Suprapubic skin (tissue), 4 donors: ENCODE data around the gene LARGE1. TPM values are rescaled to one million over a fixed set of nuclear protein-coding genes. Genes with fewer than 3 reads are reported as not detected.

ENCODE experiments used
- DNase-seq, 2 donors: peaks; one replicate each; pipeline ENCODE4 v3.0.0-alpha.2; 2019; ENCODE audit warnings: low spot score in 2 of 2
- H3K27ac ChIP-seq: fragments of 200-600 bp; sonication (generic); one replicate; pipeline ENCODE4 v1.5.1; 2019
- H3K27me3 ChIP-seq: fragments of 200-600 bp; sonication (generic); one replicate; pipeline ENCODE4 v1.5.1; 2019
- H3K36me3 ChIP-seq: fragments of 200-600 bp; sonication (generic); one replicate; pipeline ENCODE4 v1.5.1; 2019
- H3K4me1 ChIP-seq: fragments of 200-600 bp; sonication (generic); one replicate; pipeline ENCODE4 v1.5.1; 2019
- H3K4me3 ChIP-seq: fragments of 200-600 bp; sonication (generic); one replicate; pipeline ENCODE4 v1.5.1; 2019; ENCODE audit warnings: mild to moderate bottlenecking
- H3K9me3 ChIP-seq: fragments of 200-600 bp; sonication (generic); one replicate; pipeline ENCODE4 v1.5.1; 2019
- EP300 ChIP-seq: sonication (generic); formaldehyde crosslinking; IDR thresholded peaks from one replicate; pipeline ENCODE4 v1.6.1; 2017; ENCODE audit warnings: antibody characterized with exemption
- POLR2A ChIP-seq, 2 donors: fragments of 450-650 bp; IDR thresholded peaks; one replicate each; pipeline ENCODE4 v1.6.1; 2017; ENCODE audit warnings: antibody characterized with exemption in 2 of 2, mild to moderate bottlenecking in 2 of 2, moderate library complexity in 2 of 2
- POLR2AphosphoS5 ChIP-seq, 3 donors: sonication (generic); formaldehyde crosslinking; IDR thresholded peaks; one replicate each; pipeline ENCODE4 v1.6.1; 2017; ENCODE audit warnings: antibody characterized with exemption in 3 of 3
- WGBS: methylation state at CpG from one replicate; pipeline ENCODE4 v1.1.5; 2018; 5-methylcytosine and 5-hydroxymethylcytosine counted together
- total RNA-seq, 4 donors: library from RNA; depleted of rRNA; stranded (reverse); fragments of >200 nt; gene quantifications; one replicate each; pipeline ENCODE4 v1.1.0, GENCODE V29; 2016
- TF ChIP-seq, protein P1 (sequence below), 2 donors: fragments of 200-600 bp in 1 of 2; fragments of 450-650 bp in 1 of 2; sonication (generic) in 1 of 2; IDR thresholded peaks; one replicate each; pipeline ENCODE4 v1.5.1; 2016 to 2019; ENCODE audit warnings: antibody characterized with exemption in 2 of 2, mild to moderate bottlenecking in 1 of 2, moderate library complexity in 1 of 2

The LARGE1 gene
- total RNA-seq, 4 donors from 2014 or later, result 12.1 to 41.6 (median 21.1) TPM

DNA sequence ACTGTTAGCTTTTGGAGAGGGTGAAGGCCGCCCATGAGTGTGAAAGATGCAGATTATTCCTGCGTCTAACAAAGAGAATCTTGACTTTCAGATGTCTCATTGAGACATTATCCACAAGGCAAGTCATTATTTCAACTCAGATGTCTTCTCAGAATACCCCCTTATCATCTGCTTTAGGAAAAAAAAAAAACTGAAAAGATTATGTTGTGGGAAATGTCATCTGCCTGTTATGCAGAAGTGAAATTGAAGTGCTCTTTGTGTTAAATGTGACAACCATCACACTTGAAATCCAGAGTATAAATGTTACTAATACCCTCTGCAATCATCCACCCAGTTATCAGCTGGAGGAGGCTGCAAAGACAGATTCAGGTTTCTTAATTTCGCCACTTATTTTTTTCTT is 239.6 kb downstream of the LARGE1 start:
- WGBS, result 97% methylated on average over 3 of the region's 3 CpGs

GRCh38 chr22:33678523-33678922 is 241.8 kb downstream of the LARGE1 start:
- no peaks in the 10 kb centered on the region for H3K36me3 ChIP-seq
- 72% methylated on average over 11 of the region's 11 CpGs for WGBS
- H3K4me3 ChIP-seq, result no peak overlapping the region
- no peaks in the 10 kb centered on the region for H3K4me1 ChIP-seq
- H3K27me3 ChIP-seq, result no peaks in the 10 kb centered on the region
- no peak for TF ChIP-seq POLR2AphosphoS5 (IDR thresholded peaks at IDR 0.05)
- TF ChIP-seq EP300, result no peak
- no peak for TF ChIP-seq POLR2A (IDR thresholded peaks at IDR 0.05)
- TF ChIP-seq, protein P1, sequence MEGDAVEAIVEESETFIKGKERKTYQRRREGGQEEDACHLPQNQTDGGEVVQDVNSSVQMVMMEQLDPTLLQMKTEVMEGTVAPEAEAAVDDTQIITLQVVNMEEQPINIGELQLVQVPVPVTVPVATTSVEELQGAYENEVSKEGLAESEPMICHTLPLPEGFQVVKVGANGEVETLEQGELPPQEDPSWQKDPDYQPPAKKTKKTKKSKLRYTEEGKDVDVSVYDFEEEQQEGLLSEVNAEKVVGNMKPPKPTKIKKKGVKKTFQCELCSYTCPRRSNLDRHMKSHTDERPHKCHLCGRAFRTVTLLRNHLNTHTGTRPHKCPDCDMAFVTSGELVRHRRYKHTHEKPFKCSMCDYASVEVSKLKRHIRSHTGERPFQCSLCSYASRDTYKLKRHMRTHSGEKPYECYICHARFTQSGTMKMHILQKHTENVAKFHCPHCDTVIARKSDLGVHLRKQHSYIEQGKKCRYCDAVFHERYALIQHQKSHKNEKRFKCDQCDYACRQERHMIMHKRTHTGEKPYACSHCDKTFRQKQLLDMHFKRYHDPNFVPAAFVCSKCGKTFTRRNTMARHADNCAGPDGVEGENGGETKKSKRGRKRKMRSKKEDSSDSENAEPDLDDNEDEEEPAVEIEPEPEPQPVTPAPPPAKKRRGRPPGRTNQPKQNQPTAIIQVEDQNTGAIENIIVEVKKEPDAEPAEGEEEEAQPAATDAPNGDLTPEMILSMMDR (IDR thresholded peaks at IDR 0.05), result no peak
- no peaks in the 10 kb centered on the region for H3K9me3 ChIP-seq
- DNase-seq, result no peak
- no peak overlapping the region for H3K27ac ChIP-seq

More for the DNA sequence above, 239.6 kb downstream of the LARGE1 start:
- H3K4me1 ChIP-seq, result no peaks in the 10 kb centered on the region
- no peak overlapping the region for H3K27ac ChIP-seq
- H3K4me3 ChIP-seq, result no peak overlapping the region
- TF ChIP-seq EP300, result no peak
- TF ChIP-seq POLR2AphosphoS5 (IDR thresholded peaks at IDR 0.05), result no peak
- no peak for TF ChIP-seq POLR2A (IDR thresholded peaks at IDR 0.05)
- TF ChIP-seq, protein P1 (IDR thresholded peaks at IDR 0.05), result no peak
- no peak for DNase-seq
- H3K9me3 ChIP-seq, result no peaks in the 10 kb centered on the region
- H3K36me3 ChIP-seq, result no peaks in the 10 kb centered on the region
- no peaks in the 10 kb centered on the region for H3K27me3 ChIP-seq

- no peak for DNase-seq
- H3K4me1 ChIP-seq, result no peaks in the 10 kb centered on the region
- H3K27me3 ChIP-seq, result no peaks in the 10 kb centered on the region
- H3K9me3 ChIP-seq, result no peaks in the 10 kb centered on the region
- TF ChIP-seq POLR2AphosphoS5 (IDR thresholded peaks at IDR 0.05) (no peak), EP300 (no peak), POLR2A (IDR thresholded peaks at IDR 0.05) (no peak)
- TF ChIP-seq, protein P1 (IDR thresholded peaks at IDR 0.05), result no peak
- no peak overlapping the region for H3K27ac ChIP-seq
- no peak overlapping the region for H3K4me3 ChIP-seq
- WGBS, result 90% methylated on average over 4 of the region's 4 CpGs
- no peaks in the 10 kb centered on the region for H3K36me3 ChIP-seq
Observed at GRCh38 chr22:33677536-33677935, 242.7 kb downstream of the LARGE1 start.

DNA sequence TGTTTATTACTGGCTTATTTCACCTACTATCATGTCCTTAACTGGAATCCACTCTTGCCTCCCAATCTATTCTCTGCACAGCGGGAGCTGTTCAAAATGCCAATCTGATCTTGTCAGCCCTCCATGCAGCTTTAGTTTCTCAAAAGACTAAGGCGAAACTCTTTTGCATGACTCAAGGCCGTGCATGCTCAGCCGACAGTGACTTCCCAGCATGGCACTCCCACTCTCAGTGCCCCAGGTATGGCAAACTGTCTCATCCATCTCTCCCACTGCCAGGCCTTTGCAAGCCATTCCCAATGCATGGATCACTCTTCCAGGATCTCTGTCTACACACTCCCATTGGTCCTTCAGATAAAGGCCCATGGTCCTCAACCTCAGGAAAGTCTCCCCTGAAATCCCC is 245.9 kb downstream of the LARGE1 start:
- 87% methylated on average over 4 of the region's 4 CpGs for WGBS
- H3K36me3 ChIP-seq, result no peaks in the 10 kb centered on the region
- H3K27ac ChIP-seq, result no peak overlapping the region
- H3K9me3 ChIP-seq, result no peaks in the 10 kb centered on the region
- no peak for DNase-seq
- TF ChIP-seq POLR2AphosphoS5 (IDR thresholded peaks at IDR 0.05), result no peak
- TF ChIP-seq EP300, result no peak
- TF ChIP-seq POLR2A (IDR thresholded peaks at IDR 0.05), result no peak
- TF ChIP-seq, protein P1 (IDR thresholded peaks at IDR 0.05), result no peak
- H3K27me3 ChIP-seq, result no peaks in the 10 kb centered on the region
- no peak overlapping the region for H3K4me3 ChIP-seq
- no peaks in the 10 kb centered on the region for H3K4me1 ChIP-seq

DNA sequence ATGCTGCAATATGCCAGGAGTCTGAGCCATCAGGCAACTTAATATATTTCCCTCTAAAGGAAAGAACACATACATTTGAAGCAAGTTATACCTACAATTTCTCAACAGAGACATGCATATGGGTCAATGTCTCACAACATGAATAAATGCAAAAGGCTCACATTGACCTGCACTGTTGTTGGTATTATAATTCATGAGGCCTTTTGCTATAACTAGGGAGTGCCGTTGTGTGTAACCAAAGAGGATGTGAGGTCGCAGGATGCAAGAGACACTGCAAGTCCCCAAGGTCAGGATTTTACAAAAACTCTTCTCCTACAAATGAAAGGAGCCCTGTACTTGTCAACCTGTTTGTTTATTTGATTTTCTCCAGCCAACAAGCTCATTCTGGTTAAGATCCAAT is 250.5 kb downstream of the LARGE1 start:
- Histone ChIP-seq H3K27me3 (no peaks in the 10 kb centered on the region), H3K27ac (no peak overlapping the region), H3K4me3 (no peak overlapping the region), H3K9me3 (no peaks in the 10 kb centered on the region), H3K4me1 (peaks cover 4% of the 10 kb centered on the region), H3K36me3 (no peaks in the 10 kb centered on the region)
- TF ChIP-seq POLR2A (IDR thresholded peaks at IDR 0.05) (no peak), EP300 (no peak), POLR2AphosphoS5 (IDR thresholded peaks at IDR 0.05) (no peak)
- TF ChIP-seq, protein P1 (IDR thresholded peaks at IDR 0.05), result no peak
- WGBS, result 78% methylated on average over 2 of the region's 2 CpGs
- no peak for DNase-seq
